ENCODE results near the gene PDE8A. TPM values are rescaled to one million over a fixed set of nuclear protein-coding genes. Genes with fewer than 3 reads are reported as not detected.

PDE8A gene
- total RNA-seq, 2 donors from 2014 or later = 63.3 to 85.3 TPM

DNA sequence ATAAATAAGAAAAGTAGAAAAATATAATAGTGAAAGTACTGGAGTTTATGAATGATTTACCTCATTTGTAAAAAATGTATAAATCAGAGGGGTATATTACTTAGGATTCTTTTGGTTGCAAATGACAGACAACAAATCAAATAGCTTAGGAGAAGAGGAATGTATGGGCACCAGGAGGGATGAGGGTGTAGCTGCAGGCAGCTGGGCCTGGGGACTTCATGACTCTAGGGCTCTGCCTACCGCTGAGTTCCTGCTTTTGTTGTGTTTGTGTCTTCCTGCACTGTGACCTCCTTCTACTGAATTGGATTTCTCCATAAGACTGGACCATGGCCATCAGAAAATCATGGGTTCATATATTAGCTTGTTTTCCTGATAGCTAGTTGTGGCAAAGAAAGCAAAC, 27.9 kb upstream of the PDE8A start:
- H3K9me3 ChIP-seq = no peaks in the 10 kb centered on the region
- H3K27me3 ChIP-seq = no peaks in the 10 kb centered on the region
- no peak overlapping the region for H3K4me3 ChIP-seq
- DNase-seq = no peak
- intact Hi-C loops (cut with DNase I) = loop anchor here (2.0 to 10.0 kb wide), 2 partner anchors 89 to 211 kb away; no protein-coding TSS in a partner anchor
- H3K9ac ChIP-seq (ENCODE audit: low read depth in 2 of 2, low read length in 2 of 2) = no peak overlapping the region
- no peaks in the 10 kb centered on the region for H3K36me3 ChIP-seq
- TF ChIP-seq, protein P1, sequence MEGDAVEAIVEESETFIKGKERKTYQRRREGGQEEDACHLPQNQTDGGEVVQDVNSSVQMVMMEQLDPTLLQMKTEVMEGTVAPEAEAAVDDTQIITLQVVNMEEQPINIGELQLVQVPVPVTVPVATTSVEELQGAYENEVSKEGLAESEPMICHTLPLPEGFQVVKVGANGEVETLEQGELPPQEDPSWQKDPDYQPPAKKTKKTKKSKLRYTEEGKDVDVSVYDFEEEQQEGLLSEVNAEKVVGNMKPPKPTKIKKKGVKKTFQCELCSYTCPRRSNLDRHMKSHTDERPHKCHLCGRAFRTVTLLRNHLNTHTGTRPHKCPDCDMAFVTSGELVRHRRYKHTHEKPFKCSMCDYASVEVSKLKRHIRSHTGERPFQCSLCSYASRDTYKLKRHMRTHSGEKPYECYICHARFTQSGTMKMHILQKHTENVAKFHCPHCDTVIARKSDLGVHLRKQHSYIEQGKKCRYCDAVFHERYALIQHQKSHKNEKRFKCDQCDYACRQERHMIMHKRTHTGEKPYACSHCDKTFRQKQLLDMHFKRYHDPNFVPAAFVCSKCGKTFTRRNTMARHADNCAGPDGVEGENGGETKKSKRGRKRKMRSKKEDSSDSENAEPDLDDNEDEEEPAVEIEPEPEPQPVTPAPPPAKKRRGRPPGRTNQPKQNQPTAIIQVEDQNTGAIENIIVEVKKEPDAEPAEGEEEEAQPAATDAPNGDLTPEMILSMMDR (IDR thresholded peaks at IDR 0.05) = no peak
- H3K27ac ChIP-seq = no peak overlapping the region
- H3K4me1 ChIP-seq = no peaks in the 10 kb centered on the region

DNA sequence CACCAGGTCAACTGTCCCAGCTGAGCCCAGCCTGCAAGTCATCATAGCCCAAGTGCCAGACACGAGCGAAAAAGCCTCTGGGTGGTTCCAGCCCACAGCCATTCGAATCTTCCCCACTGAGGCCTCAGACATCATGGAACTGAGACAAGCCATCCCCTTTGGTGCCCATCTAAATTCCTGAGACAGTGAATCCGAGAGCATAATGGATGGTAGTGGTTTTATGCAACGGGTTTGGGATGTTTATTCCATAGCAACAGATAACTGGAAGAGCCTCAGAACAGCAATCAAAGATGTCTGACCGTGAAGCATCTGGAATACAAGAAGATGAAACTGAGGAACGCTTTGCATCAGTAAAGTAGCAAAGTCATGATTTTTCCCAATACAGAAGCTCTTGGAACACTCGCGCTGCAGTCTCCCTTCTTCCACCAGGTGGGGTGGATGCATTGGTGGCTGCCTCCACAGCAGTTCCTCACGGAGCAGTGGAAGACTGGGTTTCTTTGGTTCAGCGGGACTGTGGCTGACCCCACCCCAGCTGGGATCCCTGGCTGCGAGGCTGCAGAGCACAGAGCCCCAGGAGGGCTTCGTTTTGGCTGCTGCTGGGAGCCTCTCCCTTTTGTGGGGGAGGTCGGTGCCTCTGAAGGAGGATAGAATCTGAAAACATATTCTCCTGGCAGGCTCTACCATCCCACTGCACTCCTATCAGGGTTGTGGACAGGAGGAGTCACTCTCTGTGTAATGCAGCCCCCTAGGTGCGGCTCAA, 26.4 kb upstream of the PDE8A start:
- no peaks in the 10 kb centered on the region for H3K27me3 ChIP-seq
- H3K4me3 ChIP-seq = peak overlapping the region; percentile 26
- TF ChIP-seq, protein P1 (IDR thresholded peaks at IDR 0.05) = peak; percentile 86
- H3K36me3 ChIP-seq = no peaks in the 10 kb centered on the region
- intact Hi-C loops (cut with DNase I) = loop anchor here (2.0 to 10.0 kb wide), 2 partner anchors 88 to 210 kb away; no protein-coding TSS in a partner anchor
- H3K9me3 ChIP-seq = no peaks in the 10 kb centered on the region
- no peaks in the 10 kb centered on the region for H3K4me1 ChIP-seq
- peak; percentile 78 for DNase-seq
- H3K9ac ChIP-seq (ENCODE audit: low read depth in 2 of 2, low read length in 2 of 2) = peak overlapping the region in 1 of 2 donors; percentile 56
- no peak overlapping the region for H3K27ac ChIP-seq

DNA sequence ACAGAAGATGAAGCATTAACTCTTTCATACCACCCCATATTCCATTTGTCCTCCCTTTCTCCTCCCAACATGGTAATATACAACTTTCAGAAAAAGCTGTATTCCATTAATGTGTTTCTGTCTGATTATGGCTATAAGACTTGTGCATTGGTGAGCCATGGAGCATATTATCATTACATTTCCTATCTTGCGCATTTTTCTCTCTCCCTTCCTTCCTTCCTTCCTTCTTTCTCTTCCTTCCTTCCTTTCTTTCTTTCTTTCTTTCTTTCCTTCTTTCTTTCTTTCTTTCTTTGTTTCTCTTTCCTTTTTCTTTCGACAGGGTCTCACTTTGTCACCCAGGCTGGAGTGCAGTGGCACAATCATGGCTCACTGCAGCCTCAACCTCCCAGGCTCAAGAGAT, 25.5 kb upstream of the PDE8A start:
- no peaks in the 10 kb centered on the region for H3K36me3 ChIP-seq
- H3K4me1 ChIP-seq = no peaks in the 10 kb centered on the region
- no peak overlapping the region for H3K27ac ChIP-seq
- no peak for DNase-seq
- intact Hi-C loops (cut with DNase I) = loop anchor here (10.0 kb wide), 1 partner anchor 209 kb away; no protein-coding TSS in a partner anchor
- H3K9ac ChIP-seq (ENCODE audit: low read depth in 2 of 2, low read length in 2 of 2) = no peak overlapping the region
- TF ChIP-seq, protein P1 (IDR thresholded peaks at IDR 0.05) = no peak
- H3K27me3 ChIP-seq = no peaks in the 10 kb centered on the region
- H3K9me3 ChIP-seq = no peaks in the 10 kb centered on the region
- H3K4me3 ChIP-seq = no peak overlapping the region

DNA sequence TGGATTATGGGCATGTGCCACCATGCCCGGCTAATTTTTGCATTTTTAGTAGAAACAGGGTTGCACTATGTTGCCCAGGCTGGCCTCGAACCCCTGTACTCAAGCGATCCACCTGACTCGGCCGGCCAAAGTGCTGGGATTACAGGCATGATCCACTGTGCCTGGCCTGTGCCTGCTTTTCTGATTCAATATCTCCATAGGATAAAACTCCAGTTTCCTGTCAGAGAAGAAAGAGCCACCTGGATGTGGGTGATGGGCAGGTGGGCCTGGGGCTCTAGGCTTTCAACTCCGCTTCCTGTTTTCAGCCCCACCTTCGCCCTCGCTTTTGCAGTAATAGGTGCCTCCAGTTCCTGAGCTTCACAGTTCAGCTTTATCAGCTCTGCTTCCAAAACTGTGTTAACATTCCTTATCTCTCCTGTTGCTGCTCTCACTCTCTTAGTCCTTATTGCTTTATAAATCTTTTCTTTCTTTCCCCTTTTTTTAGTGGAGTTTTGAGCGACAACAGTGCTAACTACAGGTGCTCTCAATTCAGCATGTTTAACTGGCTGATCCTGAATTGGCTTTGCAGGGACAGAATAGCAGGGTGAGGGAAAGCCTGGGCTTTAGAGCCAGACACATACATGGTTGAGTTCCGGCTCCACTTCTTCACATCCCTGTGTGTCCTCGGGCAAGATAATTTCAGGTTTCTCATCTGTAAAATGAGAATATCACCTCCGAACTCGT, 21.1 kb upstream of the PDE8A start:
- H3K27ac ChIP-seq = no peak overlapping the region
- TF ChIP-seq, protein P1 (IDR thresholded peaks at IDR 0.05) = no peak
- DNase-seq = no peak
- H3K9me3 ChIP-seq = no peaks in the 10 kb centered on the region
- H3K27me3 ChIP-seq = no peaks in the 10 kb centered on the region
- H3K9ac ChIP-seq (ENCODE audit: low read depth in 2 of 2, low read length in 2 of 2) = no peak overlapping the region
- intact Hi-C loops (cut with DNase I) = no loop called here
- H3K36me3 ChIP-seq = no peaks in the 10 kb centered on the region
- no peaks in the 10 kb centered on the region for H3K4me1 ChIP-seq
- no peak overlapping the region for H3K4me3 ChIP-seq

DNA sequence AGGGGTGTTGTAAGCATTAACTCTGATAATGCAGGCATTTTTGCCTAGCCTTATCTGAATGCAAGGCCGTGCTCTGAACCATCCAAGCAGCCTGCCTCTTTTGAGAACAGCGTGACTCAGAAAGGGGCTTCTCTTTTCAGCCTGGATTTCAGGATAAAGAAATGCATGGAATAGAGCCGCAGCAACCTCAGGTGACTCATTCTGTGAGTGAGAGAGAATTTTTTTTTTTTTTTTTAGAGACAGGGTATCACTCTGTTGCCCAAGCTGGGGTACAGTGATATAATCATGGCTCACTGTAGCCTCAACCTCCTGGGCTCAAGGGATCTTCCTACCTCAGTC, 20.6 kb upstream of the PDE8A start:
- intact Hi-C loops (cut with DNase I) = no loop called here
- DNase-seq = no peak
- TF ChIP-seq, protein P1 (IDR thresholded peaks at IDR 0.05) = no peak
- H3K27ac ChIP-seq = no peak overlapping the region
- H3K4me1 ChIP-seq = no peaks in the 10 kb centered on the region
- no peaks in the 10 kb centered on the region for H3K27me3 ChIP-seq
- no peaks in the 10 kb centered on the region for H3K36me3 ChIP-seq
- H3K9ac ChIP-seq (ENCODE audit: low read depth in 2 of 2, low read length in 2 of 2) = no peak overlapping the region
- no peaks in the 10 kb centered on the region for H3K9me3 ChIP-seq
- no peak overlapping the region for H3K4me3 ChIP-seq
